ENCODE measurements around the gene MAST4.

- no peak for TF ChIP-seq ZNF558 (tag by site-specific recombination; IDR thresholded peaks at IDR 0.05)
- no peak for TF ChIP-seq HIC1 (tag by site-specific recombination; IDR thresholded peaks at IDR 0.05)
- no peak for TF ChIP-seq ZNF24 (tag by site-specific recombination; IDR thresholded peaks at IDR 0.05)
- TF ChIP-seq ZNF621 (tag by site-specific recombination; IDR thresholded peaks at IDR 0.05) = no peak
- no peak for TF ChIP-seq ZNF433 (tag by site-specific recombination; IDR thresholded peaks at IDR 0.05; ENCODE audit: low read depth)
- TF ChIP-seq CTCF (tag by site-specific recombination; IDR thresholded peaks at IDR 0.05) = no peak
- TF ChIP-seq ZNF48 (tag by site-specific recombination; IDR thresholded peaks at IDR 0.05) = no peak
- no peak for TF ChIP-seq ZNF660 (tag by site-specific recombination; IDR thresholded peaks at IDR 0.05)
Observed at GRCh38 chr5:66659780-66660179, 63.6 kb downstream of the MAST4 start.
